GM10248 (cell line): ENCODE measurements around the gene PRDM1.
"Not testable (repeated sequence)": the region's sequence is repeated elsewhere in the genome, so short reads cannot be mapped to it uniquely, and the experiment has no call there.

Experiments
- CTCF ChIA-PET: fragments of 300-600 bp; sonication (Branson Sonifier 250); formaldehyde crosslinking; extraction: SDS; loops from one replicate; lab custom pipeline; 2021; ENCODE audit warnings: antibody characterized with exemption; lab: Yijun Ruan, JAX
- POLR2A ChIA-PET: fragments of 350-650 bp; sonication (Branson Sonifier 250); formaldehyde crosslinking; extraction: SDS; loops from one replicate; lab custom pipeline; 2020; ENCODE audit warnings: antibody characterized with exemption; lab: Yijun Ruan, JAX
- DNase-seq: peaks from one replicate; pipeline ENCODE4 v3.0.0; 2012; ENCODE audit errors: extremely low spot score
- TF ChIP-seq, protein P1 (sequence below): IDR thresholded peaks from 2 replicates; pipeline ENCODE4 v1.5.1; 2012; ENCODE audit warnings: mild to moderate bottlenecking, low read depth; ENCODE audit errors: extremely low read depth, missing control alignments, control extremely low read depth

The PRDM1 gene

DNA sequence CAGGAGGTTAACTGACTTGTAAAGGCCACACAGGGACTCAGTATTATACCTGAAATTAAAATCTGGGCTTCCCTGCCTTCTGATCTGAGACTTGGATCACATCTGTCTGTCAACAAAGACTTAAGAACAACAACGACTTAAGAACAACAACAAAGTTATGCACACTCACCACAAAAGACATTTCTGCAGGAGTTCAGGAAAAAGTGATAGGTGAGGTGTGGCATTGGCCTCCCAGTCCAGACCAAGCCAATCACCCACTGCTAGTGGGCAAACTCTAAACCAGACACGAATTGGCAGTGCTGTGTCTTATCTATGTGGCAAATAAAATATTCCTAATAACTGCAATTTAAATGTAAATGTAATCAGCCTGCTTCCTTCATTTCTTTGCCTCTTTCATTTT is 61.3 kb downstream of the PRDM1 start:
- no peak for DNase-seq
- CTCF ChIA-PET, result interaction anchor here (0.9 to 4.4 kb wide), 5 partner anchors 8 to 64 kb away, joined by 3 to 22 read pairs (median 3); no protein-coding TSS in a partner anchor
- TF ChIP-seq, protein P1, sequence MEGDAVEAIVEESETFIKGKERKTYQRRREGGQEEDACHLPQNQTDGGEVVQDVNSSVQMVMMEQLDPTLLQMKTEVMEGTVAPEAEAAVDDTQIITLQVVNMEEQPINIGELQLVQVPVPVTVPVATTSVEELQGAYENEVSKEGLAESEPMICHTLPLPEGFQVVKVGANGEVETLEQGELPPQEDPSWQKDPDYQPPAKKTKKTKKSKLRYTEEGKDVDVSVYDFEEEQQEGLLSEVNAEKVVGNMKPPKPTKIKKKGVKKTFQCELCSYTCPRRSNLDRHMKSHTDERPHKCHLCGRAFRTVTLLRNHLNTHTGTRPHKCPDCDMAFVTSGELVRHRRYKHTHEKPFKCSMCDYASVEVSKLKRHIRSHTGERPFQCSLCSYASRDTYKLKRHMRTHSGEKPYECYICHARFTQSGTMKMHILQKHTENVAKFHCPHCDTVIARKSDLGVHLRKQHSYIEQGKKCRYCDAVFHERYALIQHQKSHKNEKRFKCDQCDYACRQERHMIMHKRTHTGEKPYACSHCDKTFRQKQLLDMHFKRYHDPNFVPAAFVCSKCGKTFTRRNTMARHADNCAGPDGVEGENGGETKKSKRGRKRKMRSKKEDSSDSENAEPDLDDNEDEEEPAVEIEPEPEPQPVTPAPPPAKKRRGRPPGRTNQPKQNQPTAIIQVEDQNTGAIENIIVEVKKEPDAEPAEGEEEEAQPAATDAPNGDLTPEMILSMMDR, result no peak

DNA sequence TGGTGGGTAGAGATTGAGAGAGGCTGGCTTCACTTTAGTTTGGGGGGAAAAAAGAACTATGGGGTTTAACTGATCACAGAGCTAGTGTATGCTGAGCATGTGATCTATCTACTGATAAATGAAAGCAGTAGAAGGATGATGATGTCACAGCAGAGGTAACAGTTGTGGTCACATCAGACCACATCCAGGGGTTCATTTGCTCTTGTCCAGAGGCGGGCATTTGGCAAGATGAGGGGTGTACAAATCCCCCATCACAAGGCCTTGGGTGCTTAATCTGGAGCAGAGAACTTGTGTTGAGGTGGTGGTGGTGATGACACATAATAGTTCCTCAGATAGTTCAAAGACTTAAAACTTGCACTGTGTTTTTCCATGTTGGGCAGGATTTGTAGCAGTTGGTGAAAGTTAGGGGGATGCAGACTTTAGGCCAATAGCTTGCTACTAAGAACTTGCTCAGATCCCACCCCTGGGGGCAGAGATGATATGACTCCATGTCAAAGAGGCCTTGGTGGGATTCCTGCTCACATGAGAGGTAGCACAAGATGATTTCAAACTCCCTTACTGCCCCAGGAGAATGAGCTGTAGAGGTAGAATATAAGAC is 63.4 kb downstream of the PRDM1 start:
- ChIA-PET CTCF (no interaction called here), POLR2A (no interaction called here)
- DNase-seq, result no peak
- TF ChIP-seq, protein P1, result no peak

More for the DNA sequence above, 61.3 kb downstream of the PRDM1 start:
- POLR2A ChIA-PET, result interaction anchor here (1.5 kb wide), 1 partner anchor 17 kb away, joined by 6 read pairs; no protein-coding TSS in a partner anchor

DNA sequence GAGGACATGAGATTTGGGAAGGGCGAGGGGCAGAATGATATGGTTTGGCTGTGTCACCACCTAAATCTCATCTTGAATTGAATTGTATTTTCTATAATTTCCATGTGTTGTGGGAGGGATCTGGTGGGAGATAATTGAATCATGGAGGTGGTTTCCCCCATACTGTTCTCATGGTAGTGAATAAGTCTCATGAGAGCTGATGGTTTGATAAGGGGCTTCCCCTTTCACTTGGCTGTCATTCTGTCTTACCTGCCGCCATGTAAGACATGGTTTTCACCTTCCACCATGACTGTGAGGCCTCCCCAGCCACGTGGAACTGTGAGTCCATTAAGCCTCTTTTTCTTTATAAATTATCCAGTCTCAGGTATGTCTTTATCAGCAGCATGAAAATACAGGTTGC is 66.3 kb downstream of the PRDM1 start:
- CTCF ChIA-PET, result interaction anchor here (1.3 to 1.9 kb wide), 2 partner anchors 10 to 47 kb away, joined by 3 to 5 read pairs; no protein-coding TSS in a partner anchor
- POLR2A ChIA-PET, DNase-seq: not testable (repeated sequence)

DNA sequence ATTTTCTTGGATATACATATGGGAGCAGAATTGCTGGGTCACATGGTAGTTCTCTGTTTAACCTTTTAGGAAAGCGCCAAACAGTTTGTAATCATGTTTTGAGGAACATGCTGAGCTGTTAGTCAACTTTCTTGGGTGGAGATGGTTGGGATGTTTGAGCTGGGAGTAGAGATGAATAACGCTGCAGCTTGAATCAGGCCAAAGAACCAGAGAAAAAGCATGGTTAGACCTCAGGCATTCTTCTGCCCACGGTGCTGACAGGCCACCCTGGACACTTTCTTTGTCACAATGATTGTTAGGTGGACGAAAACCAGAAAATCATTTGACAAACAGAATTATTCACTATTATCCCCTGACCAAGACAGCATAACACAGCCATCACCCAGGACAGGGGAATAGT is 66.8 kb downstream of the PRDM1 start:
- ChIA-PET CTCF (interaction anchor here (0.9 to 1.5 kb wide), 3 partner anchors 11 to 47 kb away, joined by 3 to 4 read pairs (median 4); no protein-coding TSS in a partner anchor), POLR2A (no interaction called here)
- DNase-seq, result no peak
- TF ChIP-seq, protein P1, result no peak

DNA sequence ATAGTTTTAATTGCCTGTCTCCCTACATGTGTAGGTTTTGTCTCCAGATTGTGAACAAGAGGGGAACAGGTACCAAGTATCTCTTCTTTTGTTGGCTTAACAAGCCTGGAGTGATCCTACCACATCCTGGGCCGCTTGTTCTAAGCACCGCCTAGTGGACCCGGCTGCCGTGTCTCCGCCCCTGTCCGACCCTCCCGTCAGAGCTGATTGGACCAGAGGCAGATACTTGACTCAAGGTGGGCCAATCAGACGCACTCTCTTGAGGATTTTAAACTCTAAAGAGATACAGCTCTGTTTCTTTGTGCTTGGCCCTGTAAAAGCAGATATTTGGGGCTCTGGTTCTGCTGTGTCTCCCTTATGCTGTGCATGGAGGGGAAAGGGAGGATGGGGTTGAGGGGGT is 68.2 kb downstream of the PRDM1 start:
- ChIA-PET CTCF (interaction anchor here (1.4 to 3.2 kb wide), 3 partner anchors 8 to 13 kb away, joined by 3 to 22 read pairs (median 4); no protein-coding TSS in a partner anchor), POLR2A (no interaction called here)
- no peak for DNase-seq
- TF ChIP-seq, protein P1, result no peak

DNA sequence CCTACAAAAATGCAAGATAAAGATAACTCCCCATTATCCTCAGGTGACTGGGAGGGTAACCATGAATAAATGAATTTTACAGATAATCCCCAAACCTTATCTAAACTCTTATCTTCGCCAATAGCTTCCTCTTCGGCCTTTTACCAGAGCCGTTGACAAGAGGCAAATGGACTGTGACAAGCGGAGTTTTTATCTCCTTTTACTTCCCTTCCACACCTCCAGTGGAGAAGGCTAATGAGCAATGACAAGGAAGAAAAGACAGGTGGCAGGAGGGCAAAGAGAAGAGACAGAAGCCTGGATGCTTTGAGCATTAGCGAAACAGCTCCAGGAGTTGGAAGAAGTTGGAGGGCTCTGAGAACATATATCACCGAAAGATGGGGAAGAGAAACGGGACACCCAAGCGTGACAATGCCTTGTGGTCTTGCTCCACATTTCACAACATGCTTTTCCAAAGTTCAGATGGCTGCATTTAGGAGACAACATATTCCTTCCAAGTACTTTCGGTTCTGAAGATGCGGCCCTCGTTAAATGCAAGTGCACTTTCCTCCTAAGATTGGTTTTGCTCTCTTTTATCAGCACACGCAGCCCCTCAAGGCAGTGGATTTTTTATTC is 69.2 kb downstream of the PRDM1 start:
- ChIA-PET POLR2A (no interaction called here), CTCF (interaction anchor here (1.4 to 3.2 kb wide), 3 partner anchors 9 to 68 kb away, joined by 3 to 22 read pairs (median 14); no protein-coding TSS in a partner anchor)
- TF ChIP-seq, protein P1, result no peak
- DNase-seq, result no peak

DNA sequence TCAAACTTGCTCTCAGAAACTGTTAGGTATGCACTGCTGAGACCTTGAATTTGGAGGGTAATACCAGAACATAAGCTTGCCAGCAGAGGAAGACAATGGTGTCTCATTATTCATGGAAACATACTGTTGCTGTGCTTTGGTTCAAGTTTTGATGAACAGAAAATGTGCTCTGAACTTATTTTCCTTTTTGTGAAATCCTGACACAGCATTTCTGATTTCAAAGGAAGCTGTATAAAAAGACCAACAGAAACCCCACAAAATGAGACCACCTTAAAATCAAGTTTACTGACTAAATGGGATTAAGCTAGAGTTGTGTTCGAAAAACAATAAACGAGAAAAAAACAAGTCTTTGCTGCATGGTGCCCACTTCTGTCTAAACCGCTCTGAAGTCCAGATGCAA is 70.3 kb downstream of the PRDM1 start:
- POLR2A ChIA-PET, result no interaction called here
- TF ChIP-seq, protein P1, result no peak

More for the DNA sequence above, 70.3 kb downstream of the PRDM1 start:
- CTCF ChIA-PET, result interaction anchor here (1.1 to 3.2 kb wide), 4 partner anchors 10 to 67 kb away, joined by 3 to 22 read pairs (median 8); no protein-coding TSS in a partner anchor
- DNase-seq, result no peak
